HFFc6 (cell line): ENCODE data around the gene EXOC6. TPM values are rescaled to one million over a fixed set of nuclear protein-coding genes. Genes with fewer than 3 reads are reported as not detected.
"Not testable (repeated sequence)": the region's sequence is repeated elsewhere in the genome, so short reads cannot be mapped to it uniquely, and the experiment has no call there.

ENCODE experiments used
- DNase-seq: peaks from one replicate; pipeline ENCODE4 v3.0.0-alpha.2; 2018
- H3K27ac Mint-ChIP-seq: 2 replicates; pipeline ENCODE4 v1.8.0; 2020; ENCODE audit warnings: mild to moderate bottlenecking, mixed read lengths
- H3K27me3 Mint-ChIP-seq: 2 replicates; pipeline ENCODE4 v1.8.0; 2021; ENCODE audit warnings: mild to moderate bottlenecking, moderate library complexity, mixed read lengths; ENCODE audit not compliant: insufficient read depth
- H3K36me3 Mint-ChIP-seq: 2 replicates; pipeline ENCODE4 v1.8.0; 2021; ENCODE audit warnings: low read depth, mixed read lengths
- H3K4me1 Mint-ChIP-seq: 2 replicates; pipeline ENCODE4 v1.8.0; 2020; ENCODE audit warnings: low read depth, mixed read lengths
- H3K4me3 Mint-ChIP-seq: 2 replicates; pipeline ENCODE4 v1.8.0; 2020; ENCODE audit warnings: mild to moderate bottlenecking, moderate library complexity, mixed read lengths
- H3K9me3 Mint-ChIP-seq: 2 replicates; pipeline ENCODE4 v1.8.0; 2020; ENCODE audit warnings: mild to moderate bottlenecking, mixed read lengths
- total RNA-seq, 6 experiments: library from RNA; stranded (reverse); fragmentation: NEBNext Ultra II Directional; extraction: Animal tissue kit (Norgen Biotek cat#: 25700); gene quantifications; 2 replicates in 1 of 6; 3 replicates in 5 of 6; pipeline ENCODE4 v1.2.3, GENCODE V29; 2021
- TF ChIP-seq, protein P1 (sequence below): fragments of 200-600 bp; sonication (generic); IDR thresholded peaks from 2 replicates; pipeline ENCODE4 v1.5.0; 2021; ENCODE audit warnings: antibody characterized with exemption, mild to moderate bottlenecking

The EXOC6 gene
- total RNA-seq, 6 experiments from 2014 or later = 5.7 to 8.6 (median 6.3) TPM

DNA sequence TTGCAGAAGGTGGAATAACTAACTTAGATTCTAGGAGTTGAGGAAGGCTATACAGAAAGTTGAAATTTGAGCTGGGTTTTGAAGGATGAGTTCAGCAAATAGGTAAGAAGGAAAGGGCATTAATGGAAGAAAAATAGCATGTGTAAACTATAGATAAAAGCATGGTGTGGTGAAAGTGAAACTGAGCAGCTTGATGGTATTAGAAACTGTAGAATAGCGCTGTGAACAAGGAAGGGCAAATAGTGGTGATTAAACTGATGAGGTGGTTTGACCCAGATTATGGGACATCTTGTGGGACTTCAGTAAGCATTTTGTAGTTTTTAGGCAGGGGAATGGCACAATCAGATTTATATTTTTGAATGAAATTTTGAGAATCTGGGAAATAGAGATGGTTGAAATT is 90.5 kb downstream of the EXOC6 start:
- no peaks in the 10 kb centered on the region for H3K36me3 Mint-ChIP-seq
- no peak overlapping the region for H3K27ac Mint-ChIP-seq
- TF ChIP-seq, protein P1, sequence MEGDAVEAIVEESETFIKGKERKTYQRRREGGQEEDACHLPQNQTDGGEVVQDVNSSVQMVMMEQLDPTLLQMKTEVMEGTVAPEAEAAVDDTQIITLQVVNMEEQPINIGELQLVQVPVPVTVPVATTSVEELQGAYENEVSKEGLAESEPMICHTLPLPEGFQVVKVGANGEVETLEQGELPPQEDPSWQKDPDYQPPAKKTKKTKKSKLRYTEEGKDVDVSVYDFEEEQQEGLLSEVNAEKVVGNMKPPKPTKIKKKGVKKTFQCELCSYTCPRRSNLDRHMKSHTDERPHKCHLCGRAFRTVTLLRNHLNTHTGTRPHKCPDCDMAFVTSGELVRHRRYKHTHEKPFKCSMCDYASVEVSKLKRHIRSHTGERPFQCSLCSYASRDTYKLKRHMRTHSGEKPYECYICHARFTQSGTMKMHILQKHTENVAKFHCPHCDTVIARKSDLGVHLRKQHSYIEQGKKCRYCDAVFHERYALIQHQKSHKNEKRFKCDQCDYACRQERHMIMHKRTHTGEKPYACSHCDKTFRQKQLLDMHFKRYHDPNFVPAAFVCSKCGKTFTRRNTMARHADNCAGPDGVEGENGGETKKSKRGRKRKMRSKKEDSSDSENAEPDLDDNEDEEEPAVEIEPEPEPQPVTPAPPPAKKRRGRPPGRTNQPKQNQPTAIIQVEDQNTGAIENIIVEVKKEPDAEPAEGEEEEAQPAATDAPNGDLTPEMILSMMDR = no peak
- H3K27me3 Mint-ChIP-seq = no peaks in the 10 kb centered on the region
- H3K4me3 Mint-ChIP-seq = no peak overlapping the region
- no peaks in the 10 kb centered on the region for H3K4me1 Mint-ChIP-seq
- DNase-seq = no peak
- H3K9me3 Mint-ChIP-seq = no peaks in the 10 kb centered on the region

DNA sequence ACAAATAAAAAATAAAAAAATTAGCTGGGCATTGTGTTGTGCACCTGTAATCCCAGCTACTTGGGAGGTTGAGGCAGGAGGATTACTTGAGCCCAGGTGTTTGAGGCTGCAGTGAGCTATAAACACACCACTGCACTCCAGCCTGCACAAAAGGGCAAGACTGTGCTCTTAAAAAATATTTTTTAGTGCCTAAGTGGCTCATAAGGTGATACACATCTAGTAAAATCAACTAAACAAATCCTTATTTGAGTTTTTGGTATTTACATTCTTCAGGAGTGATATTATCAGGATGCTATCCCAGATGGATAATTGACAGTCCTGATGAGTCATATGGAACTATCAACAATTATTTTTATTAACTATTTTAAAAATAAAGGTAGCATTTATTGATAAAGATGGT is 93.9 kb downstream of the EXOC6 start:
- no peak for DNase-seq
- no peaks in the 10 kb centered on the region; the same call in 1 of the 2 replicates for H3K27me3 Mint-ChIP-seq
- no peaks in the 10 kb centered on the region for H3K4me1 Mint-ChIP-seq
- no peaks in the 10 kb centered on the region for H3K36me3 Mint-ChIP-seq
- H3K4me3 Mint-ChIP-seq = no peak overlapping the region
- no peaks in the 10 kb centered on the region for H3K9me3 Mint-ChIP-seq
- no peak overlapping the region for H3K27ac Mint-ChIP-seq
- TF ChIP-seq, protein P1 = no peak

DNA sequence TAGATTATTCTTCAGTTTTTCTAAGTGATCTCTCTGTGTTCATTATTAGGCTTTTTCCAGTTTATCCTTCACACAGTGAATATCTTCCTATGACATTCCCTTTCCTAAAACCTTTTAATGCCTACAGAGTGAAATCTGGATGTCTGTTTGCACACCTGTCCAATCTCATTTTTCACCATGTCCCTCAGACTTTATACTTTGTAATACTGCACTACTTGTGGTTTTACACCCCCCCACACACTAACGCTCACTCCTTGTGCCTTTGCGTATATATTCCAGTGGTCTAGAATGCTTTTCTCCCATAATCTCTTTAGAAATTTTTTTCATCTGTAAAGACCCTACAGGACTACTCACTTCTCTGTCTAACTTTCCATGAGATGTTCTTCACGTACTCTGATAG is 98.2 kb downstream of the EXOC6 start:
- Mint-ChIP-seq H3K27ac (no peak overlapping the region), H3K4me1 (no peaks in the 10 kb centered on the region), H3K9me3 (no peaks in the 10 kb centered on the region), H3K4me3 (no peak overlapping the region), H3K36me3 (peaks cover 4% of the 10 kb centered on the region; the same call in 1 of the 2 replicates), H3K27me3 (no peaks in the 10 kb centered on the region; the same call in 1 of the 2 replicates)
- DNase-seq = no peak
- TF ChIP-seq, protein P1 = no peak

DNA sequence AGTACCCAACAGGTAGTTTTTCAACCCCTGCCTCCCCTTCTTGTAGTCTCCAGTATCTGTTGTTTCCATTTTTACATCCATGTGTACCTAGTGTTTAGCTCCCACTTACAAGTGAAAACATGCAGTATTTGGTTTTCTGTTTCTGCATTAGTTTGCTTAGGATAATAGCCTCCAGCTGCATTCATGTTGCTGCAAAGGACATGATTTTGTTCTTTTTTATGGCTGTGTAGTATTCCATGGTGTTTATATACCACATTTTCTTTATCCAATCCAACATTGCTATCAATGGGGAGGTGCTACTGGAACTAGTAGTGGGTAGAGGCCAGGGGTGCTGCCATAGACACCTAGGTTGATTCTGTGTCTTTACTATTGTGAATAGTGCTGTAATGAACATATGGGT is 104.3 kb downstream of the EXOC6 start:
- not testable (repeated sequence) for H3K27ac Mint-ChIP-seq, H3K27me3 Mint-ChIP-seq, H3K36me3 Mint-ChIP-seq, H3K4me3 Mint-ChIP-seq, H3K4me1 Mint-ChIP-seq, H3K9me3 Mint-ChIP-seq, DNase-seq

DNA sequence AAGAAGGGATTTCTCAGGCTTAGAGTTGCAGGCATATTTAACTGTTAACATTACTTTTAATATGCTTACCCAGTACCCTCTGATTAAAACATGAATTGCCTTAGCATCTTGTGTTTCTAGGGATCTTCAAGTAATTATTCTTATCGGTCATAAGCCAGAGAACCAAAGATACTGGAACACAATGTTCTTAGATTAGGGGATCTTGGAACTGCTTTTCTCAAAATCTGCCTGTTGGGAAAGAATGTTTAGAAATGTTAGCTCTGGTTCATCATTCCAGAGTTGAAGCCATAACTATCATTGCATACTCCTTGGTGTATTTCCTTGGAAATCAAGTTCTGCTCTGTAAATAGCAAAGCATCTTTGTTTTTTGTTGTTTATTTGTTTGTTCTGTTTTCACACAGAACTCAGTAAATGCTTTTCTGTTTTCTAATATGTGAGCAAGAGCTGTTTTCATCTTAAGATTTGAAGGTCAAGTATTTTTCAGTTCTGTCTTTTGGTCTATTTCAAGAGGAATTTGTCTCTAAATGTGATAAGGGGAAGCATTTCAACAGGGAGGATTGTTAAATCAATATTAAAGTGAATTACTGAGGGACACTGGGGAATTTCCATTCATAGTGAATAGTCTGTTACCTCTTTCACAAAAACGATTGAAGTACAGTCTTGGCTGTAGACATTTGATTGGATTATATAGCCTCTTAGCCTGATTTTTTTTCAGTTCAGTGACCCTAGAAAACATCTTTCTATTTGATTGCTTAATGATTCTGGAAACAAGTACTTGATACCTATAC is 109.1 kb downstream of the EXOC6 start:
- H3K27me3 Mint-ChIP-seq = no peaks in the 10 kb centered on the region
- H3K9me3 Mint-ChIP-seq = no peaks in the 10 kb centered on the region
- no peak overlapping the region for H3K4me3 Mint-ChIP-seq
- no peak for DNase-seq
- TF ChIP-seq, protein P1 = no peak
- no peak overlapping the region for H3K27ac Mint-ChIP-seq
- peaks cover 7% of the 10 kb centered on the region; the same call in 1 of the 2 replicates for H3K36me3 Mint-ChIP-seq
- no peaks in the 10 kb centered on the region for H3K4me1 Mint-ChIP-seq

DNA sequence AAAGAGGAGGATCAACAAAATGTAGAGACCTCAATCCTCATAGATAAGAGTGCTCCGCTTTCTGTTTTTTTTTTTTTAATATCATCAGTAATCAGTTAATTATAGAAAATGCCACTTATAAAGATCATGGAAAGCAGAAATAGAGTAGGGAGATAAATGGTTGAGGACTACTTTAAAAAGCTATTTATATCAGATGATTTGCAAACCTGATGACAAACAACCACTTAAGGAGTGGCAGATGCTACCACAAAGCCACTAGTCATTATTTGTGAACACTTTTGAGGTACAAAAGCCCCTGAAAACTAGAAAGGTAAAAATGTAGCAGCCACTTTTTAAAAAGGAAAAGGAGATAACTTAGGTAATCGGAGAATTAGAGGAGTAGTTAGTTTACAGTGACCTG is 113.3 kb downstream of the EXOC6 start:
- Mint-ChIP-seq H3K4me1 (peaks cover 17% of the 10 kb centered on the region), H3K9me3 (no peaks in the 10 kb centered on the region), H3K27ac (no peak overlapping the region), H3K27me3 (no peaks in the 10 kb centered on the region), H3K4me3 (no peak overlapping the region), H3K36me3 (peaks cover 7% of the 10 kb centered on the region; the same call in 1 of the 2 replicates)
- DNase-seq = no peak
- TF ChIP-seq, protein P1 = no peak
